ENCODE results near the gene DOCK9. TPM values are rescaled to one million over a fixed set of nuclear protein-coding genes. Genes with fewer than 3 reads are reported as not detected.
A peak's percentile ranks its signal among the peaks of the same experiment; 100 is the strongest.

DOCK9 gene
- polyA plus RNA-seq, 1 donor (not counting 4 experiments of a cell fraction or from before 2014, with no cell fraction given), result 110 TPM

- FAIRE-seq (peak; percentile 52), DNase-seq (ENCODE audit: low read depth, low spot score) (no peak)
- dilution Hi-C loops (cut with MboI; ENCODE audit: extremely low pct_ligation_motif_present, low sequenced_read_pairs), result no loop called here
- Histone ChIP-seq H3K4me3 (ENCODE audit: control insufficient read depth in 2 of 3, extremely low read depth in 1 of 3, insufficient read depth in 2 of 3, low read depth in 1 of 3, low read length in 3 of 3) (no peak overlapping the region), H3K4me2 (ENCODE audit: control insufficient read depth, extremely low read depth, insufficient read depth, low read depth, low read length) (no peak overlapping the region), H3K9me3 (ENCODE audit: control insufficient read depth, low read depth, low read length) (no peaks in the 10 kb centered on the region), H4K20me1 (ENCODE audit: control insufficient read depth, extremely low read depth, insufficient read depth, low read length) (no peaks in the 10 kb centered on the region), H3K27ac (ENCODE audit: control insufficient read depth, insufficient read depth, low read length) (no peak overlapping the region), H3K9ac (ENCODE audit: control insufficient read depth, extremely low read depth, insufficient read depth, low read length) (no peak overlapping the region), H3K36me3 (ENCODE audit: control insufficient read depth in 2 of 2, extremely low read depth in 1 of 2, insufficient read depth in 2 of 2, low read length in 2 of 2) (no peaks in the 10 kb centered on the region), H3K4me1 (ENCODE audit: control insufficient read depth, extremely low read depth, insufficient read depth, low read length) (peaks cover 31% of the 10 kb centered on the region), H3K79me2 (ENCODE audit: control insufficient read depth, insufficient read depth, low read length) (peaks cover 34% of the 10 kb centered on the region), H3K9me1 (ENCODE audit: control insufficient read depth, extremely low read depth, insufficient read depth, low read length) (no peaks in the 10 kb centered on the region), H2AFZ (ENCODE audit: control insufficient read depth, low read length) (no peak overlapping the region), H3K27me3 (ENCODE audit: control insufficient read depth, extremely low read depth, insufficient read depth, low read length) (no peaks in the 10 kb centered on the region)
- TF ChIP-seq CTCF (optimal IDR thresholded peaks at IDR 0.05 in 1 of 3, IDR thresholded peaks at IDR 0.05 in 1 of 3, conservative IDR thresholded peaks at IDR 0.05 in 1 of 3; ENCODE audit: extremely low read depth in 1 of 3, insufficient read depth in 2 of 3, low read length in 3 of 3) (no peak), EZH2 (IDR thresholded peaks at IDR 0.05; ENCODE audit: low read length) (no peak)
Measured at GRCh38 chr13:98981369-98982080, 3.7 kb upstream of the DOCK9 start.

- Histone ChIP-seq H3K4me1 (ENCODE audit: control insufficient read depth, extremely low read depth, insufficient read depth, low read length) (peaks cover 50% of the 10 kb centered on the region), H3K9ac (ENCODE audit: control insufficient read depth, extremely low read depth, insufficient read depth, low read length) (no peak overlapping the region), H3K79me2 (ENCODE audit: control insufficient read depth, insufficient read depth, low read length) (peaks cover 58% of the 10 kb centered on the region), H4K20me1 (ENCODE audit: control insufficient read depth, extremely low read depth, insufficient read depth, low read length) (no peaks in the 10 kb centered on the region), H3K27ac (ENCODE audit: control insufficient read depth, insufficient read depth, low read length) (peak overlapping the region; percentile 91), H3K4me2 (ENCODE audit: control insufficient read depth, extremely low read depth, insufficient read depth, low read depth, low read length) (no peak overlapping the region), H3K9me1 (ENCODE audit: control insufficient read depth, extremely low read depth, insufficient read depth, low read length) (no peaks in the 10 kb centered on the region), H3K27me3 (ENCODE audit: control insufficient read depth, extremely low read depth, insufficient read depth, low read length) (no peaks in the 10 kb centered on the region), H3K4me3 (ENCODE audit: control insufficient read depth in 2 of 3, extremely low read depth in 1 of 3, insufficient read depth in 2 of 3, low read depth in 1 of 3, low read length in 3 of 3) (no peak overlapping the region), H3K9me3 (ENCODE audit: control insufficient read depth, low read depth, low read length) (no peaks in the 10 kb centered on the region), H2AFZ (ENCODE audit: control insufficient read depth, low read length) (no peak overlapping the region), H3K36me3 (ENCODE audit: control insufficient read depth in 2 of 2, extremely low read depth in 1 of 2, insufficient read depth in 2 of 2, low read length in 2 of 2) (peaks cover 0 to 2% of the 10 kb centered on the region in 2 experiments)
- no peak for TF ChIP-seq CTCF (optimal IDR thresholded peaks at IDR 0.05 in 1 of 3, IDR thresholded peaks at IDR 0.05 in 1 of 3, conservative IDR thresholded peaks at IDR 0.05 in 1 of 3; ENCODE audit: extremely low read depth in 1 of 3, insufficient read depth in 2 of 3, low read length in 3 of 3)
- no peak for TF ChIP-seq EZH2 (IDR thresholded peaks at IDR 0.05; ENCODE audit: low read length)
- DNase-seq (ENCODE audit: low read depth, low spot score) (no peak), FAIRE-seq (no peak)
- dilution Hi-C loops (cut with MboI; ENCODE audit: extremely low pct_ligation_motif_present, low sequenced_read_pairs), result no loop called here
Measured at GRCh38 chr13:98979012-98979660, 1.3 kb upstream of the DOCK9 start.

All from keratinocyte (primary cell).